ENCODE measurements around the gene PCDHGA11.
"Not testable (repeated sequence)": the region's sequence is repeated elsewhere in the genome, so short reads cannot be mapped to it uniquely, and the experiment has no call there.

PCDHGA11 gene

DNA sequence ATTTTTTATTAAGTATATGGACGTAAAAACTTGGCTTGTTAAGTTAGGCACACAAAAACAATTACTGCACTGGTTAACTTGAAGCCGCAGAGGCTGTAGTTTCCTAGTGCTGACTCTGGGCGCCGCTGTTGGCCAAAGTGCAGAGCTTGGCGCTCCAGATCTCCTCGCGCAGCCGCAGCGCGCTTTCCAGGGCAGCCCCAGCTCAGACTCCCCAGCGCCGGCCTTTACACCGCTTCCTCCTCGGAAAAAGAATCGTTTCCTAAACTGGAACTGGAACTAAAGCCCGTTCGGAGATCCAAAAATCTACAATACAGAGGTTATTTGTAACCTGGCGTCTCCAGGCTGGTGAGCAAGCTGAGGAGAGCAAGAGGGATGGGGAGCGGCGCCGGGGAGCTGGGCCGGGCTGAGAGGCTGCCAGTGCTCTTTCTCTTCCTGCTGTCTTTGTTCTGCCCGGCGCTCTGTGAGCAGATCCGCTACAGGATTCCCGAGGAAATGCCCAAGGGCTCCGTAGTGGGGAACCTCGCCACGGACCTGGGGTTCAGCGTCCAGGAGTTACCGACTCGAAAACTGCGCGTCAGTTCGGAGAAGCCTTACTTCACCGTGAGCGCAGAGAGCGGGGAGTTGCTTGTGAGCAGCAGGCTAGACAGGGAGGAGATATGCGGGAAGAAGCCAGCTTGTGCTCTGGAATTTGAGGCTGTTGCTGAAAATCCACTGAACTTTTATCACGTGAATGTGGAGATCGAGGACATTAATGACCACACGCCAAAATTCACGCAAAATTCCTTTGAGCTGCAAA lies 22.9 kb upstream of the PCDHGA11 start, which contains the start of gene PCDHGB5:
TSS of gene PCDHGB5 (plus strand) at position 192 of the 796 bp plus-strand sequence. CDS start at position 373, 181 bp downstream.
- not testable (repeated sequence) for H3K27ac ChIP-seq (ENCODE audit: low read length); H3K36me3 ChIP-seq (replicated peaks; ENCODE audit: low read depth, low read length)

DNA sequence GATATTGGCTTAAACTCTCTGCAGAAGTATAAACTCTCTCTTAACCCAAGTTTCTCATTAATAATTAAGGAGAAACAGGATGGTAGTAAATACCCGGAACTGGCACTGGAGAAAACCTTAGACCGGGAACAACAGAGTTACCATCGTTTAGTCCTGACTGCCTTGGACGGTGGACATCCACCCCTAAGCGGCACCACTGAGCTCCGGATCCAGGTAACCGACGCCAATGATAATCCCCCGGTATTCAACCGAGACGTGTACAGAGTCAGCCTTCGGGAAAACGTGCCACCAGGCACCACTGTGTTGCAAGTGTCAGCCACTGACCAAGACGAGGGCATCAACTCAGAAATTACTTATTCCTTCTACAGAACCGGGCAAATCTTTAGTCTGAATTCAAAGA lies 22.2 kb upstream of the PCDHGA11 start:
- no peak overlapping the region for H3K4me3 ChIP-seq (ENCODE audit: low read length)

More for the DNA sequence above, 22.9 kb upstream of the PCDHGA11 start, which contains the start of gene PCDHGB5:
- not testable (repeated sequence) for H3K9ac ChIP-seq (ENCODE audit: low read length); H3K4me3 ChIP-seq (ENCODE audit: low read length); H3K4me1 ChIP-seq (ENCODE audit: low read length); H4K20me1 ChIP-seq (ENCODE audit: insufficient read depth, low read length); H2AFZ ChIP-seq (ENCODE audit: low read depth, low read length); H3K79me2 ChIP-seq (ENCODE audit: low read length); H3K9me3 ChIP-seq (ENCODE audit: insufficient read depth, low read length); H3K4me2 ChIP-seq (ENCODE audit: low read length); H3K27me3 ChIP-seq (ENCODE audit: low read depth, low read length)

DNA sequence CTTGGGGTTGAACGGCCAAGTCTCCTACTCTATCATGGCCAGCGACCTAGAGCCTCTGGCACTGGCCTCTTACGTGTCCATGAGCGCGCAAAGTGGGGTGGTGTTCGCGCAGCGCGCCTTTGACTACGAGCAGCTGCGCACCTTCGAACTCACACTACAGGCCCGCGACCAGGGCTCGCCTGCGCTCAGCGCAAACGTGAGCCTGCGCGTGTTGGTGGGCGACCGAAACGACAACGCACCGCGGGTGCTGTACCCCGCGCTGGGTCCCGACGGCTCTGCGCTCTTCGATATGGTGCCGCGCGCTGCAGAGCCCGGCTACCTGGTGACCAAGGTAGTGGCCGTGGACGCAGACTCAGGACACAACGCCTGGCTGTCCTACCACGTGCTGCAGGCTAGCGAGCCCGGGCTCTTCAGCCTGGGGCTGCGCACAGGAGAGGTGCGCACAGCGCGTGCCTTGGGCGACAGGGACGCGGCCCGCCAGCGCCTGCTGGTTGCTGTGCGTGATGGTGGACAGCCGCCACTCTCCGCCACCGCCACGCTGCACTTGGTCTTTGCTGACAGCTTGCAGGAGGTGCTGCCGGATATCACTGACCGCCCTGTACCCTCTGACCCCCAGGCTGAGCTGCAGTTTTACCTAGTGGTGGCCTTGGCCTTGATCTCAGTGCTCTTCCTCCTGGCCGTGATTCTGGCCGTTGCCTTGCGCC lies 21.1 kb upstream of the PCDHGA11 start:
- no peaks in the 10 kb centered on the region for H4K20me1 ChIP-seq (ENCODE audit: insufficient read depth, low read length)
- no peak overlapping the region for H3K4me2 ChIP-seq (ENCODE audit: low read length)
- no peak overlapping the region for H3K4me3 ChIP-seq (ENCODE audit: low read length)
- H3K27me3 ChIP-seq (ENCODE audit: low read depth, low read length), result no peaks in the 10 kb centered on the region
- H3K9me3 ChIP-seq (ENCODE audit: insufficient read depth, low read length), result no peaks in the 10 kb centered on the region
- H3K27ac ChIP-seq (ENCODE audit: low read length), result no peak overlapping the region
- no peaks in the 10 kb centered on the region for H3K4me1 ChIP-seq (ENCODE audit: low read length)
- H2AFZ ChIP-seq (ENCODE audit: low read depth, low read length), result no peak overlapping the region
- H3K36me3 ChIP-seq (replicated peaks; ENCODE audit: low read depth, low read length), result no peaks in the 10 kb centered on the region
- TF ChIP-seq, protein P1, sequence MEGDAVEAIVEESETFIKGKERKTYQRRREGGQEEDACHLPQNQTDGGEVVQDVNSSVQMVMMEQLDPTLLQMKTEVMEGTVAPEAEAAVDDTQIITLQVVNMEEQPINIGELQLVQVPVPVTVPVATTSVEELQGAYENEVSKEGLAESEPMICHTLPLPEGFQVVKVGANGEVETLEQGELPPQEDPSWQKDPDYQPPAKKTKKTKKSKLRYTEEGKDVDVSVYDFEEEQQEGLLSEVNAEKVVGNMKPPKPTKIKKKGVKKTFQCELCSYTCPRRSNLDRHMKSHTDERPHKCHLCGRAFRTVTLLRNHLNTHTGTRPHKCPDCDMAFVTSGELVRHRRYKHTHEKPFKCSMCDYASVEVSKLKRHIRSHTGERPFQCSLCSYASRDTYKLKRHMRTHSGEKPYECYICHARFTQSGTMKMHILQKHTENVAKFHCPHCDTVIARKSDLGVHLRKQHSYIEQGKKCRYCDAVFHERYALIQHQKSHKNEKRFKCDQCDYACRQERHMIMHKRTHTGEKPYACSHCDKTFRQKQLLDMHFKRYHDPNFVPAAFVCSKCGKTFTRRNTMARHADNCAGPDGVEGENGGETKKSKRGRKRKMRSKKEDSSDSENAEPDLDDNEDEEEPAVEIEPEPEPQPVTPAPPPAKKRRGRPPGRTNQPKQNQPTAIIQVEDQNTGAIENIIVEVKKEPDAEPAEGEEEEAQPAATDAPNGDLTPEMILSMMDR (IDR thresholded peaks at IDR 0.05; ENCODE audit: low read depth, low read length), result no peak
- TF ChIP-seq EZH2phosphoT487 (IDR thresholded peaks at IDR 0.05; ENCODE audit: low read depth), result no peak
- H3K9ac ChIP-seq (ENCODE audit: low read length), result no peak overlapping the region
- no peaks in the 10 kb centered on the region for H3K79me2 ChIP-seq (ENCODE audit: low read length)

More for the DNA sequence above, 22.2 kb upstream of the PCDHGA11 start:
- Histone ChIP-seq H3K27me3 (ENCODE audit: low read depth, low read length) (no peaks in the 10 kb centered on the region), H2AFZ (ENCODE audit: low read depth, low read length) (no peak overlapping the region), H3K79me2 (ENCODE audit: low read length) (no peaks in the 10 kb centered on the region), H3K4me2 (ENCODE audit: low read length) (no peak overlapping the region), H3K4me1 (ENCODE audit: low read length) (no peaks in the 10 kb centered on the region), H3K36me3 (replicated peaks; ENCODE audit: low read depth, low read length) (no peaks in the 10 kb centered on the region), H3K9me3 (ENCODE audit: insufficient read depth, low read length) (no peaks in the 10 kb centered on the region), H3K27ac (ENCODE audit: low read length) (no peak overlapping the region), H3K9ac (ENCODE audit: low read length) (no peak overlapping the region), H4K20me1 (ENCODE audit: insufficient read depth, low read length) (no peaks in the 10 kb centered on the region)
- no peak for TF ChIP-seq EZH2phosphoT487 (IDR thresholded peaks at IDR 0.05; ENCODE audit: low read depth)
- TF ChIP-seq, protein P1 (IDR thresholded peaks at IDR 0.05; ENCODE audit: low read depth, low read length), result no peak

DNA sequence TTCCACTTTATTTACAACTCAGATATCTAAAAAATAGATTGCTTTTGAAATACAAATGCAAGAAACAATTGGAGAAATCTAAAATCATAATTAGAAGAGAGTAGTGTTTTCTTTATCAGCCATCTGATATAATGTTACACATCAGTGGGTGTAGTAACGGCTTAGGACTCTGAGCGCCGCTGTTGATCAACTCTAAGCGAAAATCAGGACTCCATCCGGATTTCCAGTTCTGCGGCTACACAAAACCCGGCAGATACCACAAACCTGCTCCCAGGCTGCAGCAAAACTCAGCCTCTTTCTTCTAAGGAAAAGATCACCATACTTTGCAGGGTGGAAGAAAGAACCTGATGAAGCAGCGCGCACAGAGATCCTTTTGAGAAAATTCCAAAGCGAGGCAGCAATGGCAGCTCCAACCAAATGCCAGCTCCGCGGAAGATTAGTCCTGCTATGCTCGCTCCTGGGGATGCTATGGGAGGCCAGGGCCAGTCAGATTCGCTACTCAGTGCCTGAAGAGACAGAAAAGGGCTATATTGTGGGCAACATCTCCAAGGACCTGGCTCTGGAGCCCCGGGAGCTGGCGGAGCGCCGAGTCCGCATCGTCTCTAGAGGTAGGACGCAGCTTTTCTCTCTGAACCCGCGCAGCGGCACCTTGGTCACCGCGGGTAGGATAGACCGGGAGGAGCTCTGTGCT lies 18.2 kb upstream of the PCDHGA11 start, which contains the start of gene PCDHGA9:
TSS of gene PCDHGA9 (plus strand) at position 226 of the 691 bp plus-strand sequence. CDS start at position 401, 175 bp downstream.
- no peak within 1 kb of the TSS for H2AFZ ChIP-seq (ENCODE audit: low read depth, low read length)
- no peak within 1 kb of the TSS for H3K4me2 ChIP-seq (ENCODE audit: low read length)
- no peak for TF ChIP-seq EZH2phosphoT487 (IDR thresholded peaks at IDR 0.05; ENCODE audit: low read depth)
- TF ChIP-seq, protein P1 (IDR thresholded peaks at IDR 0.05; ENCODE audit: low read depth, low read length), result no peak
- H3K4me1 ChIP-seq (ENCODE audit: low read length), result no peaks in the 10 kb centered on the region
- H4K20me1 ChIP-seq (ENCODE audit: insufficient read depth, low read length), result no peaks in the 10 kb centered on the region
- H3K9ac ChIP-seq (ENCODE audit: low read length), result no peak within 1 kb of the TSS
- no peaks in the 10 kb centered on the region for H3K79me2 ChIP-seq (ENCODE audit: low read length)
- H3K27me3 ChIP-seq (ENCODE audit: low read depth, low read length), result no peaks in the 10 kb centered on the region
- H3K27ac ChIP-seq (ENCODE audit: low read length), result no peak within 1 kb of the TSS
- H3K4me3 ChIP-seq (ENCODE audit: low read length), result no peak within 1 kb of the TSS
- H3K9me3 ChIP-seq (ENCODE audit: insufficient read depth, low read length), result no peaks in the 10 kb centered on the region
- H3K36me3 ChIP-seq (replicated peaks; ENCODE audit: low read depth, low read length), result no peaks in the 10 kb centered on the region
